HG03457 (cell line): Measurements from ENCODE around the gene OS9.
"Not testable (repeated sequence)": the region's sequence is repeated elsewhere in the genome, so short reads cannot be mapped to it uniquely, and the experiment has no call there.

ENCODE experiments used
- ATAC-seq: cut with Tn5 transposase; IDR thresholded peaks from one replicate; pipeline ENCODE4 v1.9.1; 2021; ENCODE audit warnings: moderate number of reproducible peaks; ENCODE audit not compliant: unreplicated experiment

Gene OS9

GRCh38 chr12:57693659-57694458, at the start of gene OS9:
Gene OS9, plus strand, starts transcription at chr12:57694132. Its CDS starts 30 bp downstream, at chr12:57694162.
- ATAC-seq, result peak; percentile 94

DNA sequence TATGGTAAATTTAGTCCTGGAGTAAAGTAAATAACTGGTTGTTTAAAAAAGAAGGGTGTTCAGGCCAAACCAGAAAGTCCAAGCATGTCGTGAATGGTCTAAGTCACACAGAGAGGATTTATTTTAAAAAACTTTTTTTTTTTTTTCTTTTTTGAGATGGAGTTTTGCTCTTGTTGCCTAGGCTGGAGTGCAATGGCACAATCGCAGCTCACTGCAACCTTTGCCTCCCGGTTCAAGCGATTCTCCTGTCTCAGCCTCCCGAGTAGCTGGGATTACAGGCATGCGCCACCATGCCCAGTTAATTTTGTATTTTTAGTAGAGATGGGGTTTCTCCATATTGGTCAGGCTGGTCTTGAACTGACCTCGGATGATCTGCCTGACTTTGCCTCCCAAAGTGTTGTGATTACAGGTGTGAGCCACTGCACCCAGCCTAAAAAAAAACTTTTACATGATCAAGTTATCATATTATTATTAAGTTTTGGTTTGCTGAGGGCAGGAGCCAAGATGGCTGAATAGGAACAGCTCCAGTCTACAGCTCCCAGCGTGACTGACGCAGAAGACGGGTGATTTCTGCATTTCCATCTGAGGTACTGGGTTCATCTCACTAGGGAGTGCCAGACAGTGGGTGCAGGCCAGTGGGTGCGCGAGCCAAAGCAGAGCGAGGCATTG, 47.8 kb upstream of the OS9 start:
- ATAC-seq, result not testable (repeated sequence)

DNA sequence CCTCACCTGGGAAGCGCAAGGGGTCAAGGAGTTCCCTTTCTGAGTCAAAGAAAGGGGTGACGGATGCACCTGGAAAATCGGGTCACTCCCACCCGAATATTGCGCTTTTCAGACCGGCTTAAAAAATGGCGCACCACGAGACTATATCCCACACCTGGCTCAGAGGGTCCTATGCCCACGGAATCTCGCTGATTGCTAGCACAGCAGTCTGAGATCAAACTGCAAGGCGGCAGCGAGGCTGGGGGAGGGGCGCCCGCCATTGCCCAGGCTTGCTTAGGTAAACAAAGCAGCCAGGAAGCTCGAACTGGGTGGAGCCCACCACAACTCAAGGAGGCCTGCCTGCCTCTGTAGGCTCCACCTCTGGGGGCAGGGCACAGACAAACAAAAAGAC, 47.3 kb upstream of the OS9 start:
- ATAC-seq, result not testable (repeated sequence)

GRCh38 chr12:57654042-57654441, 39.9 kb upstream of the OS9 start:
- no peak for ATAC-seq

DNA sequence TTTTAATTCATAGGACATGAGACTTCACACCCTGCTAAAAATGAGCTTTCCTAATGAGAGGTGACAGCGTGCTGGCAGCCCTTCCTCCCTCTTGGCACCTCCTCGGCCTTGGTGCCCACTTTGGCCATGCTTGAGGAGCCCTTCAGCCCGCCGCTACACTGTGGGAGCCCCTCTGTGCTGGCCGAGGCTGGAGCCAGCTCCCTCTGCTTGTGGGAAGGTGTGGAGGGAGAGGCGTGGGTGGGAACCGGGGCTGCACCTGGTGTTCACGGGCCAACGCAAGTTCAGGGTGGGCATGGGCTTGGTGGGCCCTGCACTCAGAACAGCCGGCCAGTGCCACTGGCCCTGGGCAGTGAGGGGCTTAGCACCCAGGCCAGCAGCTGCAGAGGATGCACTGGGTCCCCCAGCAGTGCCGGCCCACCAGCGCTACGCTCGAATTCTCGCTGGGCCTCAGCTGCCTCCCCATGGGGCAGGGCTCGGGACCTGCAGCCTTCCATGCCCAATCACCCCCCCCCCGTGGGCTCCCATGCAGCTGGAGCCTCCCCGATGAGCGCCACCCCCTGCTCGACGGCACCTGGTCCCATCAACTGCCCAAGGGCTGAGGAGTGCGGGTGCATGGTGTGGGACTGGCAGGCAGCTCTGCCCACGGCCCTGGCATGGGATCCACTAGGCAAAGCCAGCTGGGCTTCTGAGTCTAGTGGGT, 38.2 kb upstream of the OS9 start:
- ATAC-seq, result no peak

GRCh38 chr12:57656408-57656807, 37.5 kb upstream of the OS9 start:
- not testable (repeated sequence) for ATAC-seq

GRCh38 chr12:57657744-57658143, 36.2 kb upstream of the OS9 start:
- ATAC-seq, result no peak

- no peak for ATAC-seq
Measured at GRCh38 chr12:57658890-57659289, 35.0 kb upstream of the OS9 start.

DNA sequence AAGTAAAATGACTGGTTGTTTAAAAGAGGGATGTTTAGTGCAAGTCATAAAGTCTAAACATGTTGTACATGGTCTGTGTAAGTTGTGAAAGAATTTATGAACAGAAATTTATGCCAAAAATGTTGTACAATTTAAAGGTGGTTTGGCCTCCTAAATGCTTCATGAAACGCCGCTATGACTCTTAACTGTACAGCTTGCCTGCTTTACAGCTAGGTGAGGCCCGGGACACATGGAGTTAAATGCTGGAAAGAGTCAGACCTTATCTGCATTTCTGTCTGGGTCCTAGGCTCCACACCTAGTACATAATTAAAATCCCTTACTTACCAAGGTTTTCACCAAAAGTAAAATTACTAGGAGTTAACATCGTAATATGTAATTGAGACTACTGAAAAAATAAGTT, 32.6 kb upstream of the OS9 start:
- ATAC-seq, result no peak

DNA sequence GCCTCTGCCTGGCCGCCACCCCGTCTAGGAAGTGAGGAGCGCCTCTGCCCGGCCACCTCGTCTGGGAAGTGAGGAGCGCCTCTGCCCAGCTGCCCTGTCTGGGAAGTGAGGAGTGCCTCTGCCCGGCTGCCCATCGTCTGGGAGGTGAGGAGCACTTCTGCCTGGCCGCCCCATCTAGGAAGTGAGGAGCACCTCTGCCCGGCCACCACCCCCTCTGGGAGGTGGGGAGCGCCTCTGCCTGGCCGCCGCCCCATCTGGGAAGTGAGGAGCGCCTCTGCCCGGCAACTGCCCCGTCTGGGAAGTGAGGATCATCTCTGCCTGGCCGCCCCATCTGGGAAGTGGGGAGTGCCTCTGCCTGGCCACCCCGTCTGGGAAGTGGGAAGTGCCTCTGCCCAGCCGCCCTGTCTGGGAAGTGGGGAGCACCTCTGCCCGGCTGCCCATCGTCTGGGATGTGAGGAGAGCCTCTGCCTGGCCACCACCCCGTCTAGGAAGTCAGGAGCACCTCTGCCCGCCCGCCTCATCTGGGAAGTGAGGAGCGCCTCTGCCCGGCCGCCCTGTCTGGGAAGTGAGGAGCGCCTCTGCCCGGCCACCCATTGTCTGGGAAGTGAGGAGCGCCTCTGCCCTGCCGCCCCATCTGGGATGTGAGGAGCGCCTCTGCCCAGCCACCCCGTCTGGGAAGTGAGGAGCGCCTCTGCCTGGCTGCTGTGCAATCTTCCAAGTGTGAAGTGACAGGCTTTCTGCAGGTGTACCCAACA, 28.7 kb upstream of the OS9 start:
- ATAC-seq, result not testable (repeated sequence)

DNA sequence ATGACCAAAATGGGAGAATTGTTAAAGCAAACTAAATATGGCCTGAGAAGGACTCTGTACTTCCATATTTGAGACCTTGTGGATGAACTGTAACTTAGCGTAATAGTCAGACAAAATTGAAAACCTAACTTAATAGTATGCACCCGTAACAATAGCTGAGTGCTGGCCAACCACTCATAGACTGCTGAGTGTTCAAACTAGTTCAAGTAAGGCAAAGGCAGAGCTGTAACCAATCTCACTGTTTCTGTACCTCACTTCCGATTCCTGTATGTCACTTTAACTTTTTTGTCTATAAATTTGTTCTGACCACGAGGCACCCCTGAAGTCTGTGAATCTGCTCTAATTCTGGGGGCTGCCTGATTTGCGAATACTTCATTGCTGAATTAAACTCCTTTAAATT, 27.0 kb upstream of the OS9 start:
- no peak for ATAC-seq

DNA sequence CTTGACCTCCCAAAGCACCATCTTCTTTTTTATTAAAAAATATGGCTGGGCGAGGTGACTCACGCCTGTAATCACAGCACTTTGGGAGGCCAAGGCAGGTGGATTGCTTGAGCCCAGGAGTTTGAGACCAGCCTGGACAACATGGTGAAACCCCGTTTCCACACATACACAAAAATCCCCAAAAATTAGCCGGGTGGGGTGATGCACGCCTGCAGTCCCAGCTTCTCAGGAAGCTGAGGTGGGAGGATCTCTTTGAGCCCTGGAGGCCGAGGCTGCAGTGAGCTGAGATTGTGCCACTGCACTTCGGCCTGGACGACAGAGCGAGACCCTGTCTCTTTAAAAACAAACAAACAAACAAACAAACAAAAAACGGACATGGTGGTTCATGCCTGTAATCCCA, 24.2 kb upstream of the OS9 start:
- ATAC-seq, result not testable (repeated sequence)

DNA sequence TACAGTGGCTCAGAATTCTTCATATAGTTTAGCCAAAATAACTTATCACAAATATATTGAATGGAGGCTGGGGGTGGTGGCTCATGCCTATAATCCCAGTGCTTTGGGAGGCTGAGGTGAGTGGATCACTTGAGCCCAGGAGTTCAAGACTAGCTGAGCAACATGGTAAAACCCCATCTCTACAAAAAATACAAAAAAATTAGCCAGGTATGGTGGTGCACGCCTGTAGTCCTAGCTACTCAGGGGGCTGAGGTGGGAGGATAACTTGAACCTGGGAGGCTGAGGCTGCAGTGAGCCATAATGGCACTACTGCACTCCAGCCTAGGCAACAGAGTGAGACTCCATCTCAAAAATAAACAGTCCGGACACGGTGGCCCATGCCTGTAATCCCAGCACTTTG, 22.1 kb upstream of the OS9 start:
- ATAC-seq, result not testable (repeated sequence)

DNA sequence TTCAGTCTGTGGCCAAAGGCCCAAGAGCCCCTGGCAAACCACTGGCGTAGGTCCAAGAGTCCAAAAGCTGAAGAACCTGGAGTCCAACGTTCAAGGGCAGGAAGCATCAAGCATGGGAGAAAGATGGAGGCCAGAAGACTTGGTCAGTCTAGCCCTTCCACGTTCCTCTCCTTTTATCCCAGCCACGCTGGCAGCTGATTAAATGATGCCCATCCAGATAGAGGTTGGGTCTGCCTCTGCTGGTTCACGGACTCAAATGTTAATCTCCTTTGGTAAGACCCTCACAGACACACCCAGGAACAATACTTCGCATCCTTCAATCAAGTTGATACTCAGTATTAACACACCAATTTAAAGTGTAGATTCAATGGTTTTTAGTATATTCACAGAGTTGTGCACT, 21.1 kb upstream of the OS9 start:
- ATAC-seq, result no peak

DNA sequence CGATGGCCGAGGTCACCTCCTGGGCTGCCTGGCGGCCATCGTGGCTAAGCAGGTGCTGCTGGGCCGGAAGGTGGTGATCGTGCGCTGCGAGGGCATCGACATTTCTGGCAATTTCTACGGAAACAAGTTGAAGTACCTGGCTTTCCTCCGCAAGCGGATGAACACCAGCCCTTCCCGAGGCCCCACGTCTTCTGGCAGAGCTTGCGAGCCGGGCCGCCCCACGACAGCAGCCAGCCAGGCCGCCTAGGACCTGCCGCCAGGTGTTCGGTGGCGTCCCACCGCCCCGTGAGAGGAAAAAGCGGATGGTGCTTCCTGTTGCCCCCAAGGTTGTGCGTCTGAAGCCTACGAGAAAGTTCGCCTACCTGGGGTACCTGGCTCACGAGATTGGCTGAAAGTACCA, 19.2 kb upstream of the OS9 start:
- no peak for ATAC-seq

GRCh38 chr12:57677947-57678346, 16.0 kb upstream of the OS9 start:
- not testable (repeated sequence) for ATAC-seq

- ATAC-seq, result no peak
Measured at GRCh38 chr12:57679697-57680096, 14.2 kb upstream of the OS9 start.

- no peak for ATAC-seq
Measured at GRCh38 chr12:57687862-57688261, 6.1 kb upstream of the OS9 start.

DNA sequence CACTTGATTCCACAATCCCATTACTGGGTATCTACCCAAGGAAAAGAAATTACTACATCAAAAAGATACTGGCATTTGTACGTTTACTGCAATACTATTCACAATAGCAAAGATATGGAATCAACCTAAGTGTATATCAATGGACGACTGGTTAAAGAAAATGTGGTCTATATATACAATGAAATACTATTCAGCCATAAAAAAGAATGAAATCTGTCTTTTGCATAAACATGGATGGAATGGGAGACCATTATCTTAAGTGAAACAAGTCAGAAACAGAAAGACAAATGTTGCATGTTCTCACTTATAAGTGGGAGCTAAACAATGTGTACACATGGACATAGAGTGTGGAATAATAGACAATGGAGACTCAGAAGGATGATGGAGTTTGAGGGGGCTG, 5.0 kb upstream of the OS9 start:
- ATAC-seq, result no peak

DNA sequence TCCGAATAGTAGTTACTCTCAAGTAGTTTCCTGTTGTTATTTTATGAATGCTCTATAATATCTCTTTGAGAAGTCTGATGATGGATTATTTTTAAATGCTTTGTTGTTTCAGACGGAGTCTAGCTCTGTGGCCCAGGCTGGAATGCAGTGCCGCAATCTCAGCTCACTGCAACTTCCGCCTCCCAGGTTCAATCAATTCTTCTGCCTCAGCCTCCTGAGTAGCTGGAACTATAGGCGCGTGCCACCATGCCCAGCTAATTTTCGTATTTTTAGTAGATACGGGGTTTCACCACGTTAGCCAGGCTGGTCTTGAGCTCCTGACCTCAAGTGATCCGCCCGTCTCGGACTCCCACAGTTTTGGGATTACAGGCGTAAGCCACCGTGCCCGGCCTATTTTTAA, 1.4 kb upstream of the OS9 start:
- no peak for ATAC-seq

DNA sequence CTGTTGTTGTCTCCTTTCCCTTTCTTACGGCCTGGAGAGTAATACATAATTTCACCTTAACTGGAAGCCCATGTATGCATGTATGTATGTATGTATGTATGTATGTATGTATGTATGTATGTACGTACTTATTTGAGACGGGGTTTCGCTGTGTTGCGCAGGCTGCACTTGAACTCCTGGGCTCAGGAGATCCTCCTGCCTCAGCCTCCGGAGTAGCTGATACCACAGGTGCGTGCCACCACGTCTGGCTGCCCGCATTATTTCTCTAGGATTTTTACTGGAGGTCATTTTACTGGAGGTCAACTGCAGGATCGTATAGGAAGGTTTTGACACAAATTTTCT, 644 bp upstream of the OS9 start:
- no peak for ATAC-seq
